B cell (primary cell): ENCODE results near the gene SEMA3E.

Source experiments
- EZH2 ChIP-seq: IDR thresholded peaks from 2 replicates; pipeline ENCODE4 v1.6.1; 2012; ENCODE audit warnings: borderline replicate concordance, low read depth, mild to moderate bottlenecking, moderate library complexity, low read length; ENCODE audit not compliant: insufficient read depth, poor library complexity, severe bottlenecking
- TF ChIP-seq, protein P1 (sequence below): fragments of 200-600 bp; IDR thresholded peaks from one replicate; pipeline ENCODE4 v1.8.0; 2022; ENCODE audit warnings: antibody characterized with exemption, mild to moderate bottlenecking

DNA sequence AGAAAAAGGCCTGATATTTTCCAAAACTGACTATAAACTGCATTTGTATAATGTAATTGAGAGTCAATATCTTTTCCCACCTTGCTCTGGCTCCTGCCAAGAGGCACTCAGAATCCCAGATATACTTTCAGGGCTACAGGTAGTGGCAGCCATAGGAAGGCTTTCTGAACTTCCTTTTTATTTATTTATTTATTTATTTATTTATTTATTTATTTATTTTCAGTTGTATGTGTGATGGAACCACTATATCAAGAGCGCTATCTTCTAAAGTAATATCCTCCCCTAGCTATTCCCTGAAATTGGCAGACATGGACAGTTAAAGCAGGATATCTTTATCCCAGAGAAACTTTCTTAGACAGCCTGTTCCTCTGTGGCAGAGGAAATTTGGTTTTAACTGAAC, 86.7 kb downstream of the SEMA3E start:
- TF ChIP-seq, protein P1, sequence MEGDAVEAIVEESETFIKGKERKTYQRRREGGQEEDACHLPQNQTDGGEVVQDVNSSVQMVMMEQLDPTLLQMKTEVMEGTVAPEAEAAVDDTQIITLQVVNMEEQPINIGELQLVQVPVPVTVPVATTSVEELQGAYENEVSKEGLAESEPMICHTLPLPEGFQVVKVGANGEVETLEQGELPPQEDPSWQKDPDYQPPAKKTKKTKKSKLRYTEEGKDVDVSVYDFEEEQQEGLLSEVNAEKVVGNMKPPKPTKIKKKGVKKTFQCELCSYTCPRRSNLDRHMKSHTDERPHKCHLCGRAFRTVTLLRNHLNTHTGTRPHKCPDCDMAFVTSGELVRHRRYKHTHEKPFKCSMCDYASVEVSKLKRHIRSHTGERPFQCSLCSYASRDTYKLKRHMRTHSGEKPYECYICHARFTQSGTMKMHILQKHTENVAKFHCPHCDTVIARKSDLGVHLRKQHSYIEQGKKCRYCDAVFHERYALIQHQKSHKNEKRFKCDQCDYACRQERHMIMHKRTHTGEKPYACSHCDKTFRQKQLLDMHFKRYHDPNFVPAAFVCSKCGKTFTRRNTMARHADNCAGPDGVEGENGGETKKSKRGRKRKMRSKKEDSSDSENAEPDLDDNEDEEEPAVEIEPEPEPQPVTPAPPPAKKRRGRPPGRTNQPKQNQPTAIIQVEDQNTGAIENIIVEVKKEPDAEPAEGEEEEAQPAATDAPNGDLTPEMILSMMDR: no peak
- TF ChIP-seq EZH2: no peak
